GM06990 (cell line): ENCODE measurements around the gene SELPLG.

Experiments used
- DNase-seq: peaks from one replicate; pipeline ENCODE4 v3.0.0-alpha.2; 2011; ENCODE audit not compliant: insufficient read length; ENCODE audit errors: extremely low read depth
- H3K27me3 ChIP-seq: replicated peaks from 2 replicates; pipeline ENCODE4 v1.6.0; 2011; ENCODE audit warnings: low read length; ENCODE audit not compliant: control insufficient read depth, insufficient read depth
- H3K36me3 ChIP-seq: 2 replicates; pipeline ENCODE4 v1.5.1; 2011; ENCODE audit warnings: low read length; ENCODE audit not compliant: control insufficient read depth, insufficient read depth
- H3K4me3 ChIP-seq: replicated peaks from 2 replicates; pipeline ENCODE4 v1.5.1; 2011; ENCODE audit warnings: low read depth, mild to moderate bottlenecking, control low read depth, low read length
- TF ChIP-seq, protein P1 (sequence below): IDR thresholded peaks from 2 replicates; pipeline ENCODE4 v1.5.1; 2011; ENCODE audit warnings: low read length, control low read depth, mild to moderate bottlenecking, inconsistent platforms; ENCODE audit not compliant: insufficient read depth, poor library complexity, severe bottlenecking

SELPLG gene

DNA sequence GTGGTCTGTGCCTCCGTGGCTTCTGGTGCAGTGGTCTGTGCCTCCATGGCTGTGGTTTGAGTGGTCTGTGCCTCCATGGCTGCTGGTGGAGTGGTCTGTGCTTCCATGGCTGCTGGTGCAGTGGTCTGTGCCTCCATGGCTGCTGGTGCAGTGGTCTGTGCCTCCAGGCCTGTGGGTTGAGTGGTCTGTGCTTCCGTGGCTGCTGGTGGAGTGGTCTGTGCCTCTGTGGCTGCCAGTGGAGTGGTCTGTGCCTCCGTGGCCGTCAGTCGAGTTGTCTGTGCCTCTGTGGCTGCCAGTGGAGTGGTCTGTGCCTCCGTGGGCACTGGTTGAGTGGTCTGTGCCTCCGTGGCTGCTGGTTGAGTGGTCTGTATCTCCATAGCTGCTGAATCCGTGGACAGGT, 10.1 kb downstream of the SELPLG start:
- DNase-seq: no peak
- TF ChIP-seq, protein P1, sequence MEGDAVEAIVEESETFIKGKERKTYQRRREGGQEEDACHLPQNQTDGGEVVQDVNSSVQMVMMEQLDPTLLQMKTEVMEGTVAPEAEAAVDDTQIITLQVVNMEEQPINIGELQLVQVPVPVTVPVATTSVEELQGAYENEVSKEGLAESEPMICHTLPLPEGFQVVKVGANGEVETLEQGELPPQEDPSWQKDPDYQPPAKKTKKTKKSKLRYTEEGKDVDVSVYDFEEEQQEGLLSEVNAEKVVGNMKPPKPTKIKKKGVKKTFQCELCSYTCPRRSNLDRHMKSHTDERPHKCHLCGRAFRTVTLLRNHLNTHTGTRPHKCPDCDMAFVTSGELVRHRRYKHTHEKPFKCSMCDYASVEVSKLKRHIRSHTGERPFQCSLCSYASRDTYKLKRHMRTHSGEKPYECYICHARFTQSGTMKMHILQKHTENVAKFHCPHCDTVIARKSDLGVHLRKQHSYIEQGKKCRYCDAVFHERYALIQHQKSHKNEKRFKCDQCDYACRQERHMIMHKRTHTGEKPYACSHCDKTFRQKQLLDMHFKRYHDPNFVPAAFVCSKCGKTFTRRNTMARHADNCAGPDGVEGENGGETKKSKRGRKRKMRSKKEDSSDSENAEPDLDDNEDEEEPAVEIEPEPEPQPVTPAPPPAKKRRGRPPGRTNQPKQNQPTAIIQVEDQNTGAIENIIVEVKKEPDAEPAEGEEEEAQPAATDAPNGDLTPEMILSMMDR: no peak
- Histone ChIP-seq H3K27me3 (no peaks in the 10 kb centered on the region), H3K4me3 (no peak overlapping the region), H3K36me3 (peaks cover 10% of the 10 kb centered on the region)

DNA sequence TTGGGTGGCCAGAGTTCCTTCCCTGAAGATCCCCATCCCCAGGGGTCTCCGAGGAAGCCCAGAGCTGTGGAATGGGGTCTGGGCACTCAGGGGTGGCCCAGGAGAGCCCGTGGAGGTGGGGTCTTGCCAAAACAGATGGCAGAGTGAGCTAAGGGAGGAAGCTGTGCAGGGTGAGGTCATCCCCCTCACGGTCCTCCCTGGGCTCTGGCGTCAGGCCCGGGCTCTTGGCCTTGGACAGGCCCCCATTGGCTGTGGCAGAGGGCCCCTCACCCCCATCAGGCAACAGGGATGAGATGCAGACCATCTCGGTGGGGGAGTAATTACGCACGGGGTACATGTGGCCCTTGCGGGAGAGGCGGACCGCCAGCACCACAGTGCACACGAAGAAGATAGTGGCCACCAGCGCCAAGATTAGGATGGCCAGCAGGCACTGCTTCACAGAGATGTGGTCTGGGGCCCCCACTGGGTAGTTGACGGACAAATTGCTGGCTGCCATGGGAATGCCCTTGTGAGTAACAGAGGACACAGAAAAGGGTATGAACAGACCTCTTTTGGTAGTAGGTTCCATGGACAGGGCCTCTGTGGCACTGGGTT, 10.7 kb downstream of the SELPLG start:
- Histone ChIP-seq H3K36me3 (peaks cover 10% of the 10 kb centered on the region), H3K4me3 (no peak overlapping the region), H3K27me3 (no peaks in the 10 kb centered on the region)
- no peak for DNase-seq
- TF ChIP-seq, protein P1: no peak

DNA sequence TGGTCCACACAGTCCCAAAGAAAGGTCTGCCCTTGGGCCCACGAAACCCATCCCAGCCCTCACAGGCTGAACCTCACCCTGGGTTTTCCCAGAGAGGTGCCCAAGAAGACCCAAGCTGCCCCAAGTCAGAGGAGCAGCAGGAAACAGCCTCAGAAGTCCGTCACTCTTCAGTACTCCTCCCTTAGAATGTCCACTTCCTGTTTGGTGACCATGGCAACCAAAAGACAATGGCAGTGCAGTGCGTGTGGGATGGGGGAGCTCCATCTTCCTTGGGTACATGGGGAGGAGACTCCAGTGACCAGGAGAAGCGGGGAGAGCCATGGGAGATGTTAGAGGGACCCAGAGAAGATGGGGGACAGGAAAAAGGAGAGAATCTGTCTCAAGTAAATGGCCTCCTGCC, 11.3 kb downstream of the SELPLG start:
- TF ChIP-seq, protein P1: no peak
- peaks cover 10% of the 10 kb centered on the region for H3K36me3 ChIP-seq
- H3K4me3 ChIP-seq: no peak overlapping the region
- H3K27me3 ChIP-seq: no peaks in the 10 kb centered on the region
- no peak for DNase-seq

DNA sequence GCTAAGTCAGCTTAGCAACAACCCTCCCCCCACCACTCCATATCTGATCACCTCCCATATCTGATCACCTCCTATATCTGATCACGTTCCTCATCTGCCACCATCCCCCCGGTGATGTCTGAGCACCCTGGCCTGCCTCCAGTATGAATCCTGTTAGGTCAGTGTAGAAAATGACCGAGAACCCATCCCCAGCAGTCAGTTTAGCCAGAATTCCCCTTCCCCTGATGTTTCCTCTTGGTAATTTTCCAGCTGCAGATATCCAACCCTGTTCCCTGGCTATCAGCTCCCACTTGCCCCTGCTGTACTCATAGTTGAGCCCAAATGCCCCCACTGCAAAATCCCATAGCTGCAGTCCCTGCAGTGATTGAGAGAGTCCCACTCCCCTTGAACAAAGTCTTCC, 12.5 kb downstream of the SELPLG start:
- Histone ChIP-seq H3K36me3 (peaks cover 10% of the 10 kb centered on the region), H3K27me3 (no peaks in the 10 kb centered on the region), H3K4me3 (no peak overlapping the region)
- TF ChIP-seq, protein P1: no peak
- DNase-seq: no peak

DNA sequence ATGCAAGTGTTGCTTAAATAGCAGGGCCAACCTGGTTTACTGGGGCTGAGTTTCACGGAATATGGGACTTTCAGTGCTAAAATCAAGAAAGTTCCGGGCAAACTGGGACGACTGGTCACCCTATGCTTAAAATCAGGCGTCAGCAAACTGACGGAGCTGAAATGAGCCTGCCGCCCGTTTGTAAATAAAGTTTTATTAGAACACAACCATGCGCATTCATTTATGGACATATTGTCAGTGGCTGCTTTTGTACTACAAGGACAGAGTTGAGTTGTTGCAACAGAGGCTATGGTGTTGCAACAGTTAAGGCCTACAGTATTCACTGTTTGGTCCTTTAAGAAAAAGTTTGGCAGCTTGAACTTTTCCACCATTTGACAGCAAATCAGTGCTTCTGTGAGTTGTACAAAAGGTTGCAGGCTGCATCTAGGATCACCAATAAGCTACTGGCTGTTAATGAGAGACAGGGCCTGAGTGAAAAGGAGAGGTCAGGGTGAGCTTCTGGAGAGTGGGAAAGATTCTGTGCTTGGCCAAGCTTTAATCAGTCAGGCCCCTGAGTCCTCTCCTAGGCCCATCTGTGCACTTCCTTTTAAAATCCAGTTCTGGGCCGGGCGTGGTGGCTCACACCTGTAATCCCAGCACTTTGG, 13.3 kb downstream of the SELPLG start:
- peaks cover 10% of the 10 kb centered on the region for H3K36me3 ChIP-seq
- TF ChIP-seq, protein P1: no peak
- DNase-seq: no peak
- H3K27me3 ChIP-seq: no peaks in the 10 kb centered on the region
- no peak overlapping the region for H3K4me3 ChIP-seq
